HG02678 (cell line): ENCODE results near the gene FEV.

Source experiments
- ATAC-seq: cut with Tn5 transposase; IDR thresholded peaks from one replicate; pipeline ENCODE4 v1.9.1; 2021; ENCODE audit warnings: mild to moderate bottlenecking, moderate library complexity; ENCODE audit not compliant: unreplicated experiment

Gene FEV

DNA sequence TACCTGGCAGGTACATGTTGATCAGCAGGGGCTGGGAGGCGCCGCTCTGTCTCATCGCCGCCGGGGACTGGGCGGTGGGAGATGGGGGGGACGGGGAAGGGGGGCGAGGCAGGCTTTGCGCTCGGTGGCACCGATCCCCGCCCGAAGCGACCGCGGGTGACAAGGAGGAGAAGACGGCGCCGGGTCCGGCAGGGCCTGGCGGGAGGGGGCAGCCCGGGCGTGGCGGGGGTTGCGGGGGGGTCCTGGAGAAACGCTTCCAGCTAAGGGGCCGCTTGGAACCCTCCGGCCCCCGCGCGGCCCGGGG, at the start of gene FEV:
TSS of gene FEV (minus strand) at position 164 of the 304 bp plus-strand sequence. CDS start at position 55, 109 bp downstream.
- ATAC-seq, result no peak

DNA sequence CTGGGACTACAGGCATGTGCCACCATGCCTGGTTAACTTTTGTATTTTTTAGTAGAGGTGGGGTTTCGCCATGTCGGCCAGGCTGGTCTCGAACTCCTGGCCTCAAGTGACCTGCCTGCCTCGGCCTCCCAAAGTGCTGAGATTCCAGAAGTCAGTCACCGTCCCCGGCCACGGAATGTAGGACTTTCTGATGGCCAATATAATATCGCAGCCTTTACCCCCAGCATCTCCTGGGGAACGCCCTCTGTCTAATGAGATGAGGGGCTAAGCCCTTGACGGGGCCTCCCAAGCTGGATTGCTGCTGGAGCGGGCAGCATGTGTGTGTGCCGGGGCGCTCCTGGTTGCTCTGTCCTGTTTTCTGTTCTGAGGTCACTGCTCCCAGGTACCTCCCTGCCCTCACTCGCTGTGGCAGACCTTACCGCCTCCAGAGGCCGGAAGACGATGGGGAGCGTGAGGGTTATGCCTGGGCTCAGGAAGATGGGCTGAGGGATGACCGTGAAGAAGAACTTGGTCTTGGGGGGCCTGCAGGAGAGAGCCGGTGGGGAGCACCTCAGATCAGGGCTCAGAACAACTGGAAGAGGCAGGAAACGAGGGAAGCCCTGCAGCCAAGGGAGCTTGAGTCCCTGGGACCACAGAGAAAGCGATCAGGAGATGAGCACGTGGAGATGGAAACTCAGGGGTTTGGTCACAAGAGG, 47.2 kb upstream of the FEV start:
- no peak for ATAC-seq

DNA sequence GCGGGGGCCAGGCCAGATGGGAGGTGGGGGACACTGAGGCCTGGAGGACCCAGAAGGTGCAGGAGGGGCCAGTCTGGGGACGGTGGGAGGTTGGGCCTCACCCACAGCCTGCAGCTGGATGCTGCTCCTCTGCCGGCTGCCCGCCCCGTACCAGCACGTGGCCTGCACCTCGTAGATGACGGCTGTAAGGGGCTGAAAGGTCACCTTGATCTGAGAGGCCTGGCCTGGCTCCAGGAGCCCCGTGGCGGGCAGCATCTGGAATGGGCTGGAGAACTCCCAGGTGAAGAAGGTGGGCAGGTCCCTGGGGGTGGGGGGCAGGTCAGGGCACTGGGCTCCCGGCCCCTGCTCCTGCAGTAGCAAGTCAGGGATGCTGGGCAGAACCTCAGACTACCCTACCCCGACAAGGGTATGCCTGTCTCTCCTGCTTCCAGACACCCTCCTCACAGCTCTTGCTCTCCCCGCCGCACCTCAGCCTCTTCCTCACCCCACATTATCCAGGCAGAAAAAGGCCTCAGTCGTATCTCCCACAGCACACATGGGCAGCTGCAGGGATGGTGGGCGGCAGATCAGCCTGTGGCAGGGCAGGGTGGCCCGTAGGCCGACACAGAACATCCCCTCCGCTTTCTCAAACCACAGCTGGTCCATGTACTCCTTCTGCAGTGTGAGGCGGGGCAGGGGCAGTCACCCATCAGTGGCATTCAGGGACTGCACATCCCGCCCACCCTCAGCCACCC, 46.2 kb upstream of the FEV start:
- ATAC-seq, result no peak

DNA sequence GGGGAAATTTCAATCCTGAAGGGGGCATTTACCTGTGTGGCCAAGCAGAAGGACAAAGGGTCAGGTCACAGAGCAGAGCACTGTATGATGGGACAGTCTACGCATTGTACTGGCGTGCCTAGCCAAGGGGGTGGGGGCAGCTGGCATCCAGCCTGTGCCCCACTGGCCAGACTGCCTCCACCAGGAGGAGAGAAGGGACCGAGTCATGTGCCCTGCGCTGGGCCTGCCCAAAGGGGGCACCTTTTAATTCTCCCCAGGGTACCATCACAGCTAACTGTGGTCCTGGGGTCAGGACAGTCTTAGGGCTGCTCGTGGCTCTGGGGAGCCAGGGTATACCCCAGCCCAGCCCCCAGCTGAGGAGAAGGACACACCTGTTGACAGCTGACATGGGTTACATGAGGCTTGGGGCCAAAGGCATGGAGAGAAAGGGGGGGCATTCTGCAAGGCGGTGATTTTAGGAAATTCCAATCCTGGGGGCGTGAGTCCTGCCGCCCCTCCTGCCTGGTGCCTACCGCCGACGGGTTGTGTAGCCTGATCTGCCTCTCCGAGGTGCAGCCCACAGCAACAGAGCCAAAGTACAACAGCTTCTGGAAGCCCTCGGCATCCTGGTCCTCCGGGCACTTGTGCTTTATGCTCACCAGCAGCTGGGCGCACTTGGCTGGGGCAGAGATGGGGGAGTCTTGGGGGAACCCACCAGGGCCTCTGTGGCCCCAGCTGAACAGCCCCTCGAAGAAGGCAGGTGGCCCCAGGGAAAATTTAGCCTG, 45.4 kb upstream of the FEV start:
- no peak for ATAC-seq

- ATAC-seq, result peak; percentile 77
These were observed 44.8 kb upstream of the FEV start for GRCh38 chr2:219029829-219030165.

DNA sequence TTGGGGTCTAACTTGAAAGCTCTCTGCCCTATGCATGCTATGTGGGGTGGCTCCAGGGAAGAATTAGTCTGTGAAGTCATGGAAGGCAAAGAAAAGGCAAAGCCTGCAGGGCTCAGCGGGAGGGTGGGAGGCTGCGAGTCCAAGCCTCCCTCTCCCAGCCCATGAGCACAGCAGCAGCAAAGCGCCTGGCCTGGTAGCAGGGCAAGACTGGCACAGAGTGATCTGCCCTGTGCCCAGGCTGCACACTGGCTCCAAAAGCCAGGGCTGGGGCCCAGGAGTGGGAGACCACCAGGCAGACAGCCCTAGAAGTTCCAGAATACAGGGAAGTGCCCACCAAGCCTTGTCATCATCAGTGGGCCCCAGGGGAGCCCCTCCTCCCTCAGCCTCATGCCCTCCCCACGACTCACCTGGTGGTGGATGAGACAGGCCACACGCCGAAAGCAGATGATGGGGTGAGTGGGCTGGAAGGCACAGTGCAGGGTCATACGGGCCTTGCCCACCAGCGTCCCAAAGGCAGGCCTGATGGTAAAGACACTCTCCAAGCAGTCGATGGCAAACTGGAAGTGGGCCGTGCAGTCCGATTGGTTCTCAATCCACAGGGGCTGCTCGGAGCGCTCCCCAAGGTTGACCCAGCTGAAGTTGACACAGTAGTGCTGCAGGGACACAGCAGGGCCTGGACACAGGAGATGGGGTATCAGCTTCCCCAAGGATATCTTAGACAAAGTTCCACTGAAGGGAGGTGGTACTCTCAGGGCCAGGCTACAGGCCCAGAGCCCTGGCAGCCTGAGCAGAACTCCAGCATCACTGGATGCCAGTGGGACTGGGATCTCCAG, 44.2 kb upstream of the FEV start:
- no peak for ATAC-seq

DNA sequence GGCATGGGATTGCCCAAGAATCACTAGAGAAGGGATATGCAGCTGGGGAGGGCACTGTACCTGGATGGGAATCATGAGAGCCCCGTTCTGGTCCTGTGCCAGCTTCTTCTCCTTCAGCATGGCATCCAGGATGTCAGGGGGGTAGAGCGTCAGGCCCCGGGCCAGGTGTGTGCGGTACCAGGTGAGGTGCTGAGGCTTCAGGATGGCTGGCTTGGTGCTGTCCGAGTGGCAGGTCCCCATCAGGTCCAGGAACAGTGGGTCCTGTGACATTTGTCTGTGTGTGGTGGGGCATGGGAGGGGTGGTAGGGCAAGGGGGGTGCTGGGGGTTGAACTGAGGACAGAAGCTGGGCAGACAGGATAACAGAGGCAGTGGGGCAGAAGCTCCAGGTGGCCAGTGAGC, 43.2 kb upstream of the FEV start:
- ATAC-seq, result no peak

DNA sequence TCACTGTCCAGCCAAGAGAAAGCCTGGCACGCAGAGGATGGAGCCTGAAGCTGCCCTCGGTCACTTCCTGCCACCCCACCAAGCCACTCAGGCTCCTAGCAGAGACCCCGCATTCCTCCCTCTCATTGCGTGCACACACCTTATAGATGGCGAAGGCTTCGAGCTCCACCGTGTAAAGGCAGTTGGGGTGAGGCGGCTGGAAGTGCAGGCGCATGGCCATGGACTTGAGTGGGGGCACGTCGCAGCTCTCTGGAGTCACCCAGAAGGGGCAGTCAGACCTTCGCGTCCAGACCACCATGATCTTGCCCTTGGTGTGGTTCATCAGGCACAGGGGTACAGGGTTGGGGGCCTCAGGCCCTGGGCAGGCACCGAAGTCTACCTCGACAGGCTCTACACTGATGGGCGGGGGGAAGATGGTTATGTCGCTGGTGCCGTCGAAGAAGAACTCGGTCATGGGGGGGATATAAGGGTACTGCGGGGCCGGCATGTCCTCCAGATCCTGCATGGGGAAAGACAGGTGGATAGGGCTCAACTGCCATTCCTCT, 42.6 kb upstream of the FEV start:
- ATAC-seq, result no peak

GRCh38 chr2:219026946-219027345, 42.0 kb upstream of the FEV start:
- ATAC-seq, result no peak

DNA sequence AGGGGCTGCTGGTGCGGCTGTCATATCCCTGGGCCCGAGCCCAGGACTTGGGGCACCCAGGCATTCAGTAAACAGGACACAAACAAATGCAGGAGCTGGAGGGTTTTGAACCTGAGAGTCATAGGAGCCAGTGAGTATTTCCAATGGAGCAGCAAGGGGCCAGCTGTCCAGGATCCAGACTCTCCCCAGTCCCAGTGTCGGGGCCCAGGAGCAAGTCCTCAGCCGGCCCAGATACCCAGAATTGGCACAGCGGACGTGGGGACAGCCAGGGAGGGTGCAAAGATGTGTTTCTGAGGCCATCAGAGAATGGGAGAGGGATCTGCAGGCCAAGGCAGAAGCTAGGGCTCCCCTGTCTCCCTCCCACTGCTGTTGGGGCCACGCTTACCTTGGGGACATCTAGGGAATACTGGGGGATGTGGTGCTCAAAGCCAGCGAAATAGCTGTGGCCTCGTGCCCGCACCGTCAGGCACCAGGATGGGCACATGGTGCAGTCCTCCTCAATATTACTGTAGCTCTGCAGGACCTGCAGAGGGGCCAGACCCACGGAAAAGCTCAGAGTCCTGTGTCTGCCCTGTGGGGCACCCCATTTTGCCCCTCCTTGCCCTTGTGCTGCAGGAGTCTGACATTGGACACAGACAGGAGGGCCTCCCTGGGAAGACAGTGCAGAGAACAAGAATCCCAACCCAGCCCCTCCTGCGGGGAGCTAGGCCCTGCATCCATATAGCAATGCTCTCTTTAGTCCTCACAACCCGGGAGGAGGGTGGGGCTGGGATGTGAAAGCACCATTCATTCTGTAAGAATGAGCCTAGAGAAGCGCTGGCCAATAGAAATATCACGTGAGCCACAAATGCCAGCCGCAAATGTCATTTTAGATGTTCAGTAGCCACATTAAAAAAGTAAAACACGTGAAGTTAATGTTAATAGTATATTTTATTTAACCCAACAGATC, 40.9 kb upstream of the FEV start:
- no peak for ATAC-seq

DNA sequence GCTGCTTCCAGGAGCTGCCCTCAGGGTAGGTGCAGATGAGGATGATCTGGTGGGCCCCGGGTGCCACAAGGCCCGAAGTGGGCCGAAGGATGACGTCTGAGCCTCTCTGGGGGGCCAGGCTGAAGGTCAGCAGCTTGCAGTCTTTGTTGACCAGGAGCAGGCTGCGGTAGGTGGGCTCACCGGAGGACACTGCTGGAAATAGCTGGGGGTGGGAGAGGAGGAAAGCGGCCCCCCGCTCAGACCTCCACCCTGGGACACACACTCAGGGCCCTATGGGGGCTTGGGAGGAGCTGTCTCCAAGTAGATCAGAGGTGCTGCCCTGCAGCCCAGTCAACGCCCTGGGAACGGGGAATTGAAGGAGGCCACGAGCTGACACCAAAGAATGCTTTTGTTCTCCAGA, 39.1 kb upstream of the FEV start:
- ATAC-seq, result no peak

DNA sequence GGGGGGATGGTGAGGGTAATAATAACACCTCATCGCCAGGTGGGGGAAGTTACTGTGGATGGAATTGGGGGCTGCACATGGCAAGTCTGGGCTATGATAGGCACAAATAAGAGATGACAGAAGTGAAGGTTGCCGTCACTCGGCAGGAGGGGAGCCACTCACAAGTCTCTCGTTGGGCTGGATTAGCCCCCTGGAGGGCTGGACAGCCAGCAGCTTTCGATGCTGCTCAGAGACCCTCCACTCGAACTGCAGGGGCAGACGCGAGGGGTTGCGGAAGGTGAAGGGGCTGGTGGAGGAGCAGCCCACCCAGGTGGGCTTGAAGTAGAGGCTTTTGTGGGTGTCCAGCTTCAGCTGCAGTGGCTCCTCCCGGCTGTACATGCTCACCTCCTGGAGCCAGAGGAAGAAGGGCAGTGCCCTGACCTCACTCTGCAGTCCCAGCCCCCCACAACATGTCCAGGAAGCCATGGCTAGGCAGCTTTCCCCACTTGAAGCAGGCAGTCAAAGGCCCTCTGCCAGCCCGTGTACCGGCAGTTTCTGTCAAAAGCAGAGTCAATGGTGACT, 38.1 kb upstream of the FEV start:
- ATAC-seq, result no peak

DNA sequence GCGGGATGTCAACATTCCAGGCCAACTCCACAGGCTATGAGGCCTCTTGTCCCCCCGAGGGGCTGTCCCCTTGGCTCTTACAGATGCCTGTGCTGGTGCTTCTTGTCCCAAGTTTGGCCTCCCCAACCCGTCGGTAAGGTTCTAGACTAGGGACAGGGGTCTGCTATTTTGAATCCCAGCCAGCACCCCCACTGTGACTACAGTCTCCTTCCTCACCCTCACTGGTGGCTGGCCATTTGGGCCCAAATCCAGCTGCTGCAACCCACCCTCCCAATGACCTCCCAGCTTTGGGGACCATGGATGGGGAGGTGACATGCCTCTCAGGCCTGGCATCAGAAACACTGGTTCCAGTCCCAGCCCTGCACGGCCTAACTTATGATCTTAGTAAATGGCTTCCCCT, 37.6 kb upstream of the FEV start:
- ATAC-seq, result no peak

DNA sequence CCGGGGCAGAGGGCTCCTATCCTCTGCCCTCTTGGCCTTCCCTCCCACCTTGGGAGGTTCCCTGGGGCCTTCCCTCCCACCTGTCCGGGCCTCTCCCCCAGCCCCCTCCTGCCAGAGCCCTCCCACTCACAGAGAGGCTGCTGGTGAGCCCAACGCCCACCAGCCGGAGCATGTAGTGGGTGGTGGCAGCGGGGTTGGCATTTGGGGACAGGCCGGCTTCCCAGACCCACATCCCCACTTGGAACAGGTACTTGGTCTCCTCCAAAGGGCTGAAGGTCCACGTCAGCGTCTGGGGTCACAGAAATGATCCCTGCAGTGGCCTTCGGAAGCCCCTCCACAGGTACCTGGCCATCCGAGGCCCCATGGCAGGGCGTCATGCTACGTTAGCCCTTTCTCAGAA, 37.1 kb upstream of the FEV start:
- ATAC-seq, result no peak

DNA sequence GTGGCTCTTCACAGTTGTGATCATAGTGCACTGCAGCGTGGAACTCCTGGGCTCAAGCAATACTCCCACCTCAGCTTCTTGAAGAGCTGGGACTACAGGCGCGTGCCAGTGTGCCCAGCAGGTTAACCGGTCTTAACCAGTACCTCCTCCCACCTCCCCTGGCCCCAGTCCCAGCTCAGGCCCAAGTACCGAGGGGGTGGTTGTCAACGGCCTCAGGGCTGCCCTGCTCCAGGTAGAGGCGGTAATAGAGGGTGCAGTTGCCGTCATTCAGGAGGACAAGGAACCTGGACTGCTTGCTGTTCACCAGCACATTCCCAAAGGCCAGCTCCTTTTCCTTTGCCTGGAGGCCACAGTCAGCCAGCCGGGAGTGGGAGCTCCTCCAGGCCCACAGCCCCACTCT, 36.6 kb upstream of the FEV start:
- no peak for ATAC-seq

DNA sequence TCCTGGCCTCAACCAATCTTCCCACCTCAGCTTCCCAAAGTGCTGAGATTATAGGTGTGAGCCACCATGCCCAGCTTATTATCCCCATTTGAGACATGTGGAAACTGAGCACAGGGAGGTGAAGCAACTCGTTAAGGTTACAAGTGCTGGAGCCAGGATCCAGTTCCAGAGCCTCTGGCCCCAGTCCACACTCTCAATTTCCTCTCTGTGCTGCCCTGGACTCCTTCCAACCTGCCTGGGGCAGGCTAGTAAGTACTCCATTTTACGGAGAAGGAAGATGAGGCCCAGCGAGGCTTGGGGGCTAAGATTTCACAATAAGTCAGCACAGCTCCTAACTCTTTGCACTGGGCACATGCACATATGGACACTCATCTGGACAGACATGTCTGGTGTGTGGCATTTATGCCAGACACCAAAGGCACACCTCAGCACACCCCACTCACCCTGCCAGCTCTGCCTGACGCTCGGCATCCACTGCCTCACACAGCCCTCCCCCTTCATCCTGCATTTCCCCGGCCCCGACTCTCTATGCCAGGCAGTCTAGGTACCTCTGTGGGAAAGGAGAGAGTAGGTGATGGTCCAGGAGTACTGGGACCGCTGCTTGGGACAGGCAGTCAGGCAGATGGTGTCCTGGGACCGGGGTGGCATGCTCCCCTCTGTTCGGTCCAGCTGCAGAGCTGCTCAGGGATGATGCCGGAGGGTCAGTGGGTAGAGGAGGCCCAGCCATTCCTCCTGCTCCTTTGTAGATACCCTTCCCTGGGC, 35.8 kb upstream of the FEV start:
- no peak for ATAC-seq

GRCh38 chr2:219019436-219019835, 34.5 kb upstream of the FEV start:
- no peak for ATAC-seq

GRCh38 chr2:219018726-219019125, 33.7 kb upstream of the FEV start:
- ATAC-seq, result no peak

- ATAC-seq, result no peak
These were observed 33.3 kb upstream of the FEV start for GRCh38 chr2:219018286-219018685.
